Fibroblast of villous mesenchyme (primary cell): ENCODE results near the gene IL26. TPM values are rescaled to one million over a fixed set of nuclear protein-coding genes. Genes with fewer than 3 reads are reported as not detected.

Source experiments
- DNase-seq: peaks from one replicate; pipeline ENCODE4 v3.0.0-alpha.2; 2010; ENCODE audit warnings: low read depth
- H3K4me3 ChIP-seq: 2 replicates; pipeline ENCODE4 v1.5.1; 2011; ENCODE audit warnings: low read depth, mild to moderate bottlenecking, low read length
- total RNA-seq: library from RNA; depleted of rRNA; stranded (reverse); fragments of >200 nt; gene quantifications from 2 replicates; pipeline ENCODE4 v1.2.3, GENCODE V29; 2012
- TF ChIP-seq, protein P1 (sequence below): IDR thresholded peaks from 2 replicates; pipeline ENCODE4 v1.5.1; 2012; ENCODE audit warnings: low read depth, mild to moderate bottlenecking, low read length; ENCODE audit not compliant: insufficient read depth

The IL26 gene, protein sequence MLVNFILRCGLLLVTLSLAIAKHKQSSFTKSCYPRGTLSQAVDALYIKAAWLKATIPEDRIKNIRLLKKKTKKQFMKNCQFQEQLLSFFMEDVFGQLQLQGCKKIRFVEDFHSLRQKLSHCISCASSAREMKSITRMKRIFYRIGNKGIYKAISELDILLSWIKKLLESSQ
- total RNA-seq, result not detected in 2 replicates

DNA sequence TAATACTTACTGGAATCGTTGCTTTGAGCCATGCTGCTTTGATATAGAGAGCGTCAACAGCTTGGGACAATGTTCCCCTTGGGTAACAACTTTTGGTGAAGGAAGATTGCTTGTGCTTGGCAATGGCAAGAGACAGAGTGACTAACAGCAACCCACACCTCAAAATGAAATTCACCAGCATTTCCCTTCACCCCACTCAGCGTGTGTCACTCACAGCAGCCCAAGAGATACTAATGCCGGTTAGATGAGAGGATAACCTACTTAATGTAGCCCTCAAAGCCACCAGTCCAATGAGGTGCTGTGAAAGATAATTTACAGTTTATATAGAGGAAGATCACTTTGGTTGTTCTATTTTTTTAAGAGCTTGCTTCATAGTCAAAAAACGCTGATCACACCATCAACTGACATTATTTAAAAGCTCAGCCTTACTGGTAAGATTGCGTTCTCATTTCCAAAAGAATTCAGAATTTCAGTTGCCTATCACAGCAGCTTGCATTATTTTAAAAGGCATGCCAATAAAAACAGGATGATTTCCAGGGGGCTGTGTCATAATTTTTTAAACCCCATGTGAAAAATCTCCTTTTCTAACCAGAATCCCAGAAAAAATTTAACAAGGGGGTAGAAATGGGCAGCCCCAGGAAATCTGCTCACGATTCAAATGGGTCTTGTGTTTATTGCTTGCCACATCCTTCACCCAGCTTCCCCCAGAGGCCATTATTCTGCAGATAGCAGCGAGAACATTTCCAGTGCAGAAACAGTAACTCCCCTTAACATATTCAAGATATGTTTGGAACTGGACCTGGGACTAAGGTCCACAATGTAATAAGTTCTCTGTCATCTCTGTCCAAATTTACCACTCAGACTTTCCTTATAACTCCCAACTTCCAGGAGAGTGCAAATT, at the start of gene IL26:
Gene IL26, minus strand, starts transcription at position 235 of the 901 bp plus-strand sequence. Its CDS starts 54 bp downstream, at position 181.
- TF ChIP-seq, protein P1, sequence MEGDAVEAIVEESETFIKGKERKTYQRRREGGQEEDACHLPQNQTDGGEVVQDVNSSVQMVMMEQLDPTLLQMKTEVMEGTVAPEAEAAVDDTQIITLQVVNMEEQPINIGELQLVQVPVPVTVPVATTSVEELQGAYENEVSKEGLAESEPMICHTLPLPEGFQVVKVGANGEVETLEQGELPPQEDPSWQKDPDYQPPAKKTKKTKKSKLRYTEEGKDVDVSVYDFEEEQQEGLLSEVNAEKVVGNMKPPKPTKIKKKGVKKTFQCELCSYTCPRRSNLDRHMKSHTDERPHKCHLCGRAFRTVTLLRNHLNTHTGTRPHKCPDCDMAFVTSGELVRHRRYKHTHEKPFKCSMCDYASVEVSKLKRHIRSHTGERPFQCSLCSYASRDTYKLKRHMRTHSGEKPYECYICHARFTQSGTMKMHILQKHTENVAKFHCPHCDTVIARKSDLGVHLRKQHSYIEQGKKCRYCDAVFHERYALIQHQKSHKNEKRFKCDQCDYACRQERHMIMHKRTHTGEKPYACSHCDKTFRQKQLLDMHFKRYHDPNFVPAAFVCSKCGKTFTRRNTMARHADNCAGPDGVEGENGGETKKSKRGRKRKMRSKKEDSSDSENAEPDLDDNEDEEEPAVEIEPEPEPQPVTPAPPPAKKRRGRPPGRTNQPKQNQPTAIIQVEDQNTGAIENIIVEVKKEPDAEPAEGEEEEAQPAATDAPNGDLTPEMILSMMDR, result no peak
- H3K4me3 ChIP-seq, result no peak within 1 kb of the TSS
- DNase-seq, result no peak

- TF ChIP-seq, protein P1, result no peak
- DNase-seq, result no peak
- H3K4me3 ChIP-seq, result no peak overlapping the region
Measured at GRCh38 chr12:68272732-68273131, 47.1 kb upstream of the IL26 start.

DNA sequence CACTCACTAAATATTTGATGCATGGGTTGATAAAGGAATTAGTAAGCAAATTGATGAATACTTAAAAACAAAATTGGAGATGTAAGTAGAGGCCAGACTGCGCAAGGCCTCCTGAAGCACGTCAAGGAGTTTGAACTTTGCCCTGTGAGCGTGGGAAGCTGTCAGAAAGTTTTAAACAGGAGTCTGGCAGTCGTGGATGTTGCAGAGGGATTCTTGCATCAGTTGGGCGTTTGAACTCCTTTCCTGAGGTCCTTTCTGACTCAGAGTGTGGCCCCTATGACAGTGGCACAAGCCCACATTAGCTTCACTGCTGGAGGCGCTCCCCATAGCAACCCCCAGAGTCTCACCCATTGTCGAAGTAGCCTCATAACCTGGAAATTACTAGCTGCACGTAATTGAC, 45.7 kb upstream of the IL26 start:
- H3K4me3 ChIP-seq, result no peak overlapping the region
- peak; percentile 94 for DNase-seq
- TF ChIP-seq, protein P1, result no peak

GRCh38 chr12:68270358-68270757, 44.7 kb upstream of the IL26 start:
- TF ChIP-seq, protein P1, result no peak
- no peak overlapping the region for H3K4me3 ChIP-seq
- no peak for DNase-seq

DNA sequence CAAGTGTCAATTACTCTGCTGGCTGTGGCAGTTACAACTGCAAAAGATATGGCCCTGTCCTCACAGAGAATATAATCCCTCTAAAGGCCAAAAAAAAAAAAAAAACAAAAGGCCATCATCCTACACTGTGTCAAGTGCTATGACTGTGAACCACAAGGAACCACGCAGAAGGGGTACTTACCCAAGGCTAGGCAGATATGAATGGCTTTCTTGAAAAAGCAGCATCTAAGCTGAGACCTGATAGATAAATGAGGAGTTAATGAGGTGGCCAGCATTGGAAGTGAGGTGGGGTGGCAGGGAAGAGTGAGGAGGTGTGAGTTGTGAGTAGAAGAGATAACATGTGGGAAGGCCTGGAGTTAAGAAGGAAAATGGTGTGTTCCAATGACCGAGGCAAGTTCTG, 44.2 kb upstream of the IL26 start:
- H3K4me3 ChIP-seq, result no peak overlapping the region
- DNase-seq, result no peak
- TF ChIP-seq, protein P1, result no peak

DNA sequence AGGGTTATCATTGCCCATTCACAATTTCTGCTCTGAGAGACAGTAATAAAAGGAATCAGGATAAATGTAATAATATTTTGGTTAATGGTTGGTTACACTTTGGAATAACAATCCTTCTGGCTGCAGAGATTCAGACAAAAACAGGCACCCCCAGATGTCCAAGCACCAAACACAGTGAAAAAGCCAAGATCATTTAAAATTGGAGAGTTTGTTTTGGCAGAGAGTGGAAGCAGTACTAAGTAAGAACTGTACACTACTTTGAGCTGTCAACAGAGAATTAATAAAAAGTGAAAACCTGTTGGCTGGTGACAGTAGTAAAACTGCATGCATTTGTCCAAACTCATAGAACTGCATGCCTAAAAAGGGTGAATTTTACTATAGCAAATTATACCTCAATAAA, 43.4 kb upstream of the IL26 start:
- DNase-seq, result no peak
- no peak overlapping the region for H3K4me3 ChIP-seq
- TF ChIP-seq, protein P1, result no peak
